Activated CD4-positive, alpha-beta T cell treated with anti-CD3 and anti-CD28 coated beads for 4 hours (primary cell): Measurements from ENCODE around the gene GSTT4.
"Not testable (repeated sequence)": the region's sequence is repeated elsewhere in the genome, so short reads cannot be mapped to it uniquely, and the experiment has no call there.

ENCODE experiments used
- DNase-seq, 2 donors: peaks; one replicate each; pipeline ENCODE4 v3.0.0-alpha.2; 2020

Gene GSTT4

DNA sequence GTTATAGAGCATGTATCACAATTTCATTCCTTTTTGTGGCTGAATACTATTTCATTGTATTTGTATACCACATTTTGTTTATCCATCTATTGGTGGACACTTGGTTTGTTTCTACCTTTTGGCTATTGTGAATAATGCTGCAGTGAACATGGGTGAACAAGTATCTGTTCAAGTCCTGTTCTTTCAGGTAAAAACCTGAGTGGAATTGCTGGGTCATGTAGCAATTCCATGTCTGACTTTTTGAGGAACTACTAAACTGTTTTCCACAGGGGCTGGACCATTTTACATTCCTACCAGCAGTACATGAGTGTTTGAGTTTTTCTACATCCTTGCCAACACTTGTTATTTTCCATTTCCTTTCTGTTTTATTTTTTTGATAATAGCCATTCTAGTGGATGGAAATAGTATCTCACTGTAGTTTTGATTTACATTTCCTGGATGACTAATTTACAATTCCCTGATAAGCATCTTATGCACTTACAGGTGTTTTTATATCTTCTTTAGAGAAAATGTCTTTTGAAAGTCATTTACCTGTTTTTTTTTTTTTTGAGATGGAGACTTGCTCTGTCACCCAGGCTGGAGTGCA is 18.0 kb upstream of the GSTT4 start:
- DNase-seq = no peak

DNA sequence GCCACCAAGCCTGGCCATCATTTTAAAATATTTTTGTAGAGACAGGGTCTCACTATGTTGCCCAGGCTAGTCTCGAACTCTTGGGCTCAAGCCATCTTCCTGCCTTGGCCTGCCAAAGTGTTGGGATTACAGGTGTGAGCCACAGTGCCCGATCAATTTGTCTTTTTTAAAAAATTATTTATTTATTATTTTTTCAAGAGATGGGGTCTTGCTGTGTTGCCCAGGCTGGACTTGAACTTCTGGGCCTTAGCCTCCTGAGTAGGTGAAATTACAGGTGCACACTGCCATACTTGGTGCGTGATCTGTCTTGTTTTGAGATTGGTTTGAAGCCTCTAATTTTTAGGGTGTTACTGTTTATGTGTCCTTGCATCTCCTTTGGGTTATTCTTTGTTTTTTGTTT is 16.1 kb upstream of the GSTT4 start:
- DNase-seq = no peak

DNA sequence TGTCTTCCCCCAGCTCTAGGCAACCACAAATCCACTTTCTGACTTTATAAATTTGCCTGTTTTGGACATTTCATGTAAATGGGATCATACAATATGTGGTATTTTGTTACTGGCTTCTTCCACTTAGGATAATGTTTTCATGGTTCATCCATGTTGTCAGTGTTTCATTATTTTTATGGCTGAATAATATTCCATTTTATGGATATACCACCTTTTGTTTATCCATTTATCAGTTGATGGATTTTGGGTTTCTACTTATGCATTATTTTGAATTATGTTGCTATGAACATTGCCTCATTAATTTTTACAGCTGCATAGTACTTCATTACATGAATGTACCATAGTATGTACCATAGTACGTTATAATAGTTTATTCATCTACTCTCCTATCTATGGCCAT is 10.9 kb upstream of the GSTT4 start:
- no peak for DNase-seq

DNA sequence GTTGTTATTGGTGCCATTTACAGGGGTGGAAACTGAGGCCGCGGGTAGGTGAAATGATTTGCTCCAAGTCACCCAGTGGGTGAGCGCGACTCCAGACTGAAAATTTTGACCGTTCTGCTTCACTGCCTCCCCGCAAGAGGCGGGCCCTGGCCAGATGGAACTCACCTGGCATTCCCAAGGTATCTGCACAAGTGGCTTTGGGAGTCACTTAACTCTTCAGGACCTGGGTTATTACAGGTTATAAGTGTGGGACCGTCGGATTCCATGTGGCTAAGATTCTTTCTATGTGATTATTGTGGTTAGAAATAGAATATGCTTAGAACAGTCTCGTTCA is 6.4 kb upstream of the GSTT4 start:
- DNase-seq = no peak

DNA sequence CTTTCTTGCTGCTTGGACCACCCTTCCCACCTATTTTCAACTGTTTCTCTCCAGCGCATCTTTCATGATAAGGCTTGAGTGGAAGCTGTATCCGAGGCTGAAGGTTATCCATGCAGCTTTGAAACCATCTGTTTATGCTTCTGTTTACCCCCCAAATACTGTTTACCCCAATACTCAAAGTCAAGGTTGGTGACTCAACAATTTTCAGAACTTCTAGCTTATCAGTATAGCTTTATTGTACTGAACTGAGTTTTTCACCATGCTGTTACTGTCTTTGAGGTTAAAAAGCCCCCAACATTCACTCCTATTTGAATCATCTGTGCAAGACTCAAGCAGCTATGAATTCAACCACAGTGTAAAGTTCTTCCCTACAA is 4.8 kb upstream of the GSTT4 start:
- no peak for DNase-seq

DNA sequence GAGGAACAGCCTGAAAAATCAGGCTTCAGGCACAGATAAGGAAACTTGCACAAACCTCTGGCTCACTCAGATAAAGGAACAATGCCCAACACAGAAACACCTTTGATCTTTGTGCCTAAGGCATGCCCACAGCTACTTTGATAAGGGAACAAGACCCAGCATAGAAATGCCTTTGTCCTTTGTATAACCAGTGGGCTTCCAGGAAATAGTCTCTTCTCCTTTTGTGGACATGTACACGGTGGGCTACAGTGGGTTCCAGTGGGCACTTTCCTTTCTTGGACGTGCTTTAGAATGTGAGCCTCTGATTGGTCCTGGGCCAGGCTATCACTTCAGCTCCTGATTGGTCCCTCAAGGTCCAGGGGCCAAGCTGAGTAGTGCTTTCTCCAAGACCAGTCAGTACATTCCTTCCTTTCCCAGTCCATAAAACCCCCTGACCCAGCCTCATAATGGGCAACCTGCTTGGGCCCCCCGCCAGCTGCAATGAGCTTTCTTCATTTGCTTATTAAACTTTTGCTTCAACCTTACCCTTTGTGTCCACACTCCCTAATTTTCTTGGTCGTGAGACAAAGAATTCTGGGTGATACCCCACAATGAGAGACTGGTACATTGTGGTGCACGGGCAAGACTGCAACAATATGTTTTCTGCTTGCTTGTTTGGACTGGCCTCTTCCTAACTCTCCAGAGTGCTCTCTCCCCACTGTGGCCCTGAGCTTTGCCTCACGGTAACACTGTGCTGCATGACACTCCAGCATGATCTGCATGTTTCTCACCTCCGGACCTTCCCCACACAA is 4.2 kb upstream of the GSTT4 start:
- no peak for DNase-seq

DNA sequence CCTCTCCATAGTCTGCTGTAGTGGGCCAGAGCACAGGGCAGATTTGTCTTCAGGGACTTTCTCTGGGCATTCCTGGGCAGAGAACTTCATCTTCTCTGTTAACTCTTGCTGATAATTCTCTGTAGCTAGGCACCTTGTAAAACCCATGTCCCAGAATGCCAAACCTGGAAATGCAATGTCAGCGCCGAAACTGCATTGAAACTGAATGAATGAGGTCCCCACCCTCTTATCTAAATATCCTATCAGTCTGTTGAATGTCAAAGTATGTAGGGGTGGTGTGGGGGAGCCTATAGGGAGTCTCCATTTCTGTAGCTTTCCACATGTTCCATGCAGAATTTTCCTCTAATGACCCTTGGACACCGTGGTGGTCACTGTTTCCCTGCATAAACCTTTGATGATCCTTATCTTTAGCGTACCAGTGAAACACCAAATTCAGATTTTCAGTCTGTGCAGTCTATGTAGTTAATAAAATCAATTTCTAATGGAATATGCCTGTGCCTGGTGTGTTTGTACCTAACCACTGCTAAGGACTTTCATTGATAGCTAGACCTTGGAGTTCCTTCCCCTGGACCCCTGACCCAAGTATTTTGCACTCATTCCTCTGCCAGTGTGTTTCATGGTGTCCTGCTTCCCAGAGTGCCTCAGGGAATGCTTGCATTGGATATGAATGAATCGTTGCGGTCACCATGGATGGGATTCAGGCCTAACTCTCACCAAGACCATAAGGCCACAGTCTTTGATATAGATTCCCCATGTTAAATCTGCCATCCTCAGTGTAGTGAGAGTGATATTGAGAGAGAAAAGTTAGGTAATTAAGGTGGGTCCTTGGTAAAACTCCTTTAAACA is 3.4 kb upstream of the GSTT4 start:
- no peak for DNase-seq

DNA sequence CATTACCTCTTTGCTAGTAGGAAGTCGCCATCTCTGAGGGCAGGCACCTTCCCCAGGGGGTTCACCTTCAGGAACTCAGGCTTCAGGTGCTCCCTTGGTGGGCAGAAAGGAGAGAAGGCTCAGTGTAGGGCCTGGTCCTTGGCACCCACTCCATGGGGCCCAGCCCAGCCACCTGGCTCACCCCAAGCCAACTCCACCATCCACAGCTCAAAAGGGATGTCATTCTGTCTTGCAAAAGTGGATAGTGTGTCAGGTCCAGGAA is 2.7 kb upstream of the GSTT4 start:
- no peak for DNase-seq

DNA sequence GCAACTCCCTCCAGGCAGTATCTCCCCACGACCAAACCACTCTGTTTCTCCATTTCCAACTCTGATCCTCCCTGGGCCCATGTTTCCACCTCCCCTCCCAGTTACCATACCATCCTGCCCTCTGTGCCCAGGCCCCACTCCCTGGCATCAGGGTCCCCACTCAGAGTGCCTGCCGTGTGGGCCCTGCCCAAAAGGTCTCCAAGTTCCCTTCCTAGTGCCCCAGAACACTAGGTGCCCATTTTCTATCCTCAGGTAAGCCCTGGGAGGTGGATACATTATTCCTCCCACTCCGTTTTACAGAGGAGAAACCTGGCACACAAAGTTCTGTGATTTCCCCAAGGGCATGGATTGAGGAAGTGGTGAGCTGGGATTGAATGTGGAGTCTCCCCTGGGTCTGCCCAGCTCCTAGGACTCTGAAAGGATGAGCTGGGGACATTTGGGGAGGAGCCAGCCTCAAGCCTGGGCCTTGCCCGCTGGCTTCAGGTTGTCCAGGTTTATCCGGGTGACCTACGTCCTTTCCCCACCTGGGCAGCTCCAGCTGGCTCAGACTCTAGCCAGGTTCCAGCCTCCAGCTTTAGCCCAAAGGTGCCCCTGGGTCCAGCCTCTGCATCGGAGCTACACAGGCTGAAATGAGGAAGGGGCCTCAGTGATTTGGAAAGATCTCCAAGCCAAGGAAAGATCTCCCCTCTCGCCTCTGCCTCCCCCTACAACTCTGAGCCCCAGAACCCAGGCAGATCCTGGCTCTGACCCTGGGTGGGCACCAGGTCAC is 2.2 kb upstream of the GSTT4 start:
- DNase-seq = no peak

DNA sequence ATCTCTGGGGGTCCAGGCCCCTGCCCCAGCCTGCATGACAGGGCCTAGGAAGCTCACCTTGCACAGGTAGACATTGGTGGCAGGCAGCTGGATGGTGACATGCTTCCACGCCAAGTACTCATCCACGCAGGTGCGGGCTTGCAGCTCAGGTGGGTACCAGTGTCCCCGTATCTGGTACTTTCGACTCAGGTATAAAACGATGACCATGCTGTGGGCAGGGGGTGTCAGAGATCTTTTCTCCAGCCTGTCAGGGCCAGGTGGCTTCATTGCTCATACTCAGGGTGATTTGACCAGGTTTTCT is 1.6 kb upstream of the GSTT4 start:
- DNase-seq = no peak

DNA sequence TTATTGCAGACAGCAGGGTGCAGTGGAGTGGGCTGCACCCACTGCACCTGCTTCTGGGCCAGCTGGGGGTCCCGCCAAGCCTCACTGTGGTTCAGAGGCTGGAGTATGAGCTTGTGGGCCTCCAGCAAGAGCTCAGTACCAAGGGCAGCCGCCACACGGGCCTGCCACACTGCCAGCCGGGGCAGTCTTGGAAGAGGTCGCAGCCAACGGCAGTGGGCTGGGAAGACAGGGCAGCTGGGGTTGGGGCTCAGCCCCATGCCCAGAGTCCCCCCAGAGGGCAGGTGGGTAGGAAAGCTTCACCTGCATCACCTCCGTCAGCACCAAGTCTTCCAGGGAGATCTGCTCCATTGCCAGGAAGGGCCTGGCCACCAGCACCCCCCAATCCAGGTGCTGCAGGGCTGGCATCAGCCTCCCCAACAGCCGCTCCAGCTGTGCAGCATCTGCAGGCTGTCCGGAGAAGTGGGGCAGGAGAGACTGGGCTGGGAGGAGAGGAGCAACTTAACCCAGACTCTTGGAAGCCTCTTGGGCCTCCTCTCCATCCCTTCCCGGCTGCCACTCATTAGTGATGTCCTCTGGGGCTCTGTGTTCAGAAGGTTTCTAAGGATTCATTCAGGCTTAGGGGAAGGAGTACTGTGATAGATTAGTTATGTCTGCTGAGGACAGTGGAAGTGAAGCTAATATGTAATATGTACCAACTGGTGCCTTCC is 1.1 kb upstream of the GSTT4 start:
- no peak for DNase-seq

DNA sequence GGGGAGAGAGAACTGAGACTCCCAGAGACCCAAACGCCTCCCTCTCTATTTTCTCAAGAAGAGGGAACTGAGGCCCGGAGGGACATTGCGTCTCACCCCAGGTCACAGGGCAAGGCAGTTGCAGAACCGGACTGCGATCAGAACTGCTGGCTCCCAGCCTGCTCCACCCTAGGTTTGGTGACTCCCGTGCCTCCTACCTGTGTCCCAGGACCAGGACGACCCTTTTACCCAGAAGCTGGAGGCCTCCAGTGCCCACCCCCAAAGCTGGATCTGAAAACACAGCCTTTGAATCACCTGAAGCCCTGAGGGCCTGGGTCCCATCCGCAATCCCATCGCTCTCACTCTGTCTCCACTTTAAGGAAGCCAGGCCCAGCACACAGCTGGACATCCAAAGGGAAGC is 1.4 kb downstream of the GSTT4 start:
- DNase-seq = no peak

DNA sequence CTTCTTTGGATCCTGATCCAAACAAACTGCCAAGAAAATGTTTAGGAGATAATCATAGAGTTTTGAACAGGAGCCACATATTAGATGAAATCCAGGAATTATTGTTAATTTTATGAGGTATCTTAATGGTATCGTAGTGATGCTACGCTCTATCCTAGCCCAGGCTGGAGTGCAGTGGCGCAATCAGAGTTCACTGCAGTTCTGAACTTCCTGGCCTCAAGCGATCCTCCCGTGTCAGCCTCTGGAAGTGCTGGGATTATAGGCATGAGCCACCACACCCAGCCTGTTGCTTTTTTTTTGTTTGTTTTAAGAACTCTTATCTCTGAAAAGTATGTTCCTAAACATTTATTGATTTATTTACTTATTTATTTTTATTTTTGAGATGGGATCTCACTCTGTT is 2.4 kb downstream of the GSTT4 start:
- no peak for DNase-seq

DNA sequence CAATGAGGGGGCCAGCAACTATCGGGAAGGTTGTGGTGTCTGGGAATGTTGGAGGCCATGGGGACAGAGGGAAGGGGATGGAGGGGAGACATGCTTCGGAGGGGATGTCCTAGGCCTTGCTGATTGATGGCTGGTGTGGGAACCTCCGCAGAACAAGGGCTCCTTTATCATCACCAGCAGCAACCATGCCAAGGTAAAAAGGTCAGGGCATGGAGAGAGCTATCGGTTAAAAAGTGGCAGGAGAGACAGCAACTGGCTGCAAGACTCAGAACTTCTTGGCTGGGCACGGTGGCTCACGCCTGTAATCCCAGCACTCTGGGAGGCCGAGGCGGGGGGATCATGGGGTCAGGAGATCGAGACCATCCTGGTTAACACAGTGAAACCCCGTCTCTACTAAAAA is 3.0 kb downstream of the GSTT4 start:
- no peak for DNase-seq

DNA sequence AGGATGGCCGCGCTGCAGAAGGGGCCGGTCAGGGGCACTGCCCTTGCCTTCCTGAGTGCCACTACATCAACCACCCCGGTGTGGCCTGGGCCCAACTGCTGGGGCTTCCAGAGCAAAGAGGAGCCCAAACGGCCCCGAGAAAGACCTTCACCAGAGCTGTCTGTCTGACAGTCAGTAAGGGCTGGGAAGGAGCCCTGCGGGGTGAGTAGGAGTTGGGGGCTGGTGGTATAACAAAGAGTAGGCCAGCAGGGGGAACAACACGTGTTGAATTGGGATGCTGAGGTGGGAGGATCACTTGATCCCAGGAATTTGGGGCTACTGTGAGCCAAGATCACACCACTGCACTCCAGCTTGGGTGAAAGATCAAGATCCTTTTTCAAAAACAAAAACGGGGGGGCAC is 3.9 kb downstream of the GSTT4 start:
- no peak for DNase-seq

DNA sequence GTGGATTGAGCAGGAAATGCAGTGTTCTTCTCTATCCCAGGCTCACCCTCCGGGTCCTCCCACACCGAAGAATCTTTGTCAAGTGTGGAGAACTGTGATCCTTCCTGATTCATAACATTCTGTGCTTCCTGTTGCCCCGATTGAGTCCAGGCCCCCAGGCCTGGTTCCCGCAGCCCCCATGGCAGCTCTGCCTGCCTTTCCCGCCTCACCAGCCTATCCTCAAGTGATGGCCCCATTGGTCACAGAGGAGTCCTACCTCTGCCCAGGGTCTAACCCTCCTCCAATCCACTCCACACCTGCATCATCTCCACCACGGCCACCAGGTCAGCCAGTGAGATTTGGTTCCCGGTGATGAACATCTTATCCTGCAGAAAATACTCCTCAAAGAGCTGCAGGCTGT is 5.5 kb downstream of the GSTT4 start:
- DNase-seq = not testable (repeated sequence)

DNA sequence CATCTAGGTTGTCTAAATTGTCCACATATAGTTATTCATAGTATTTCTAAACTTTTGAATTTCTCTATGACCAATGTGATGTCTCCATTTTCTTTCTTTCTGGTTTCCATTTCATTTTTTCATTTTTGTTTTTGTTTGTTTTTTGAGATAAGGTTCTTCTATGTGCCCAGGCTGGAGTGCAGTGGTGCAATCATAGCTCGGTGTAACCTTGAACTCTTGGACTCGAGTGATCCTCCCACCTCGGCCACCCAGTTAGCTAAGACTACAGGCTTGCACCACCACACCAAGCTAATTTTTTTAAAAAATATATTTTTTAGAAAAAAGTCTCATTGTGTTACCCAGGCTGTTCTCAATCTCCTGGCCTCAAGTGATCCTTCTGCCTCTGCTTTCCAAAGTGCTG is 8.2 kb downstream of the GSTT4 start:
- DNase-seq = no peak

DNA sequence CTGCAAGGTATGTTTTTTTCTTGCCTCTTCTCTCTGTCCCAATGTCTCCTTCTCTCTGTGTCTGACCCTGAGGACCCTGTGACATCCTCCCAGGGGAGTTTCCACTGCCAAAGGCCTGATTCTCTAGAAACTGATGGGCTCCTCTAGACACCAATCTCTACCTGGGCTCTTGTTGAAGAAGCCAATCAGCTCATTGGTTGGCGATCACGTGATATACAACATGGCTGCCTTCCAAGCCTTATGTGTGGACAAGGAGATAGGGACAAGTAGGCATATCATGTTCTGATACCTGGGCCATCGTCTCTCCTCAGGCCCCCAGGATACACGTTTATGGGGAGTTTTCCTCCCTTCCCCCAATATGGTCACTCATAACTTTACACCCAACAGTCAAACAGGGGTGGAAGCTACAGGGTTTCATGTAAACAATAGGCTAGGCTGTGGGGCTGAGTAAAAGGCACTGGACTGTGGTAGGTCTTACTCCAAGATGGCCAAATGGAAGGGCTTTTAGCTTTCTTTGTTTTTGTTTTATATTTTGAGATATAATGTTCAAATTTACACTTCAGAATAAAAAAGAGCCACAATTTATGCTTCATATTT is 11.6 kb downstream of the GSTT4 start:
- not testable (repeated sequence) for DNase-seq

DNA sequence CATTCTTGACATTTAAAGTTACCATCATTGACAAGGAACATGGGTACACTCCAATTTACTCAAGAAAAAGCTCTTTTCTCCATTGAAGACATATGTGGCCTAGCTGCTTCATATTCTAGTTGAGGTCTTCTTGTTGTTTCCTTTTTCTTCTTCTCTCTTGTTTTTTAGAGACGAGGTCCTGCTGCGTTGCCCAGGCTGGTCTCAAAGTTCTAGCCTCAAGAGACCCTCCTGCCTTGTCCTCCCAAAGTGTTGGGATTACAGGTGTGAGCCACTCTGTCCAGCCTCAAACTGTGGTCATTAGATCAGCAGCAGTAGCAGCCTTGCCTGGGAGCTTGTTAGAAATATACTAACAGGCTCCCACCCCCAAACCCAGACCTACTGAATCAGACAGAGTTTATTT is 12.2 kb downstream of the GSTT4 start:
- not testable (repeated sequence) for DNase-seq

DNA sequence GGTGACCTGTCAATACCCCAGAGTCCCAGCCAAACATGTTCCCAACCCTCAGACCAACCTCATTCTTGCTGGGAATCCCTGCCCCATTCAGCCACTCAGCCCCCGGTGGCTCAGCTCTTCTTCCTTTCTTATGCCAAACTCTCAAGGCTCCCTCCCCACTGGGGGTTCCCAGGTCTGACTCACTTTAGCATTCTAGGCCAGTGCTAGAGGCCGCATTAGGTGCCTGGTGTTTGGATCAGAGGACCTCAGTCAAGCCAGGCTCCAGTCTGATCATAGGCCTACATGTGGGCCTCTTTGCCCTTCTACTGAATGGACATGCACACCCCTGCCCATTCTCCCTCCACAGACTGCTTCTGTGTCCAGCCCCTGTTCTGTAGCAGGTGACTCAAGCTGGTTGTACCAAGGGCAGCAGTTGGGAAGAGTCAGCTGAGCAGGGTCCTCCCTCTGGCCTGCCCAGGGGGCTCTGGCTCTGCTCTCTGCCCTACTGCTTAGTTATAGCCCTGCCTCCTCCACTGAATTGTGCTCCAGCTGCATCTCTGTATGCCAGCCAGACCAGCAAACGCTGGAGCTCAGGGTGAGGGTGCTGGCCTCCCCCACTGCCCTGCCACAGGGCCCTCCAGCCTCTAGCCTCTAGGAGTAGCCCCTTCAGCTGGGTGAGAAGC is 15.5 kb downstream of the GSTT4 start:
- not testable (repeated sequence) for DNase-seq

DNA sequence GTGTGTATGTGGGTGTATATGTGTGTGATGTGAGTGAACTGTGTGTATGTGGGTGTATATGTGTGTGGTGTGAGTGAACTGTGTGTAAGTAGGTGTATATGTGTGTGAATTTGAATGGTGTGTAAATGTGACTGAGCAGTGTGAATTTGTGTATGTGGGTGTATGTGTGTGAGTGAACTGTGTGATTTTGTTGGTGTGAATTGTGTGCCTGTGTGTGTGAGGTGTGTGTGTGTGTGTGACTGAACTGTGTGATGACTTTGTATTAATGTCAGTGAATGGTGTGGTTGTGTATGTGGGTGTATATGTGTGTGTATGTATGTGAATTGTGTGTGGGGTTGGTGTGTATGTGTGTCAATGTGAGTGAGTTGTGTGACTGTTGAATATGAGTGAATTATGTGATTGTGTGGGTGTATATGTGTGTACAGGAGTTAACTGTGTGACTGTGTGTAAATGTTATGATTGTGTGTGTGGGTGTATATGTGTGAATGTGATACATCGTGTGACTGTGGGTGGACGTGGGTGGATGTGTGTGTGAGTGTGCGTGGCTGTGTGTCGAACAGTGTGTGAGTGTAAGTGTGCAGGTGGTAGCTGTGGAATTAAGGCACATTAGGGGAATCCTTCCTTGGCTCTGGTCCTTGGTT is 18.6 kb downstream of the GSTT4 start:
- DNase-seq = not testable (repeated sequence)

DNA sequence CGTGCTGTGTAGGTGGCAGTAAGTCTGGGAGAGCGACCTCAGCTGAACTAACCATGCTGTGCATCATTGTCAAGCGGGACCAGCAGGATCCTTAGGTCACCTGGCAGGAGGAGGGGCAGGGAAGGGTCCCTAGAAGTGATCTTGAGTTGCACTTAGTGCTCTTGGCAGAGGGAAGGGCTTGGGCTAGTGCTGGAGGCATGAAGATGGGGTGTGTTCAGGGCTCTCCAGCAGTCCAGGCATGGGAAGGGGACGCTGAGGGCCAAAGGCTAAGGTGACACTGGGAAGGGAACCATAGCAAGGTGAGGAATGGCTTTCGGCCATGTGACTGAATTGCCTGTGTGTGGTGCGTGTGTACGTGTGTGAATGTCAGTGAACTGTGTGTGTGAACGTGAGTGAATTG is 19.2 kb downstream of the GSTT4 start:
- DNase-seq = not testable (repeated sequence)
